ENCODE measurements around the gene CHI3L1.

Gene CHI3L1

GRCh38 chr1:203180611-203181330 lies 5.7 kb downstream of the CHI3L1 start:
- no peak for DNase-seq (ENCODE audit: low read depth)

- DNase-seq (ENCODE audit: low read depth): no peak
These were observed 6.9 kb downstream of the CHI3L1 start for GRCh38 chr1:203179667-203180005.

GRCh38 chr1:203178821-203179666 lies 7.5 kb downstream of the CHI3L1 start:
- no peak for DNase-seq (ENCODE audit: low read depth)

GRCh38 chr1:203178083-203178482 lies 8.4 kb downstream of the CHI3L1 start:
- DNase-seq (ENCODE audit: low read depth): no peak

- no peak for DNase-seq (ENCODE audit: low read depth)
These were observed 8.9 kb downstream of the CHI3L1 start for GRCh38 chr1:203177470-203178039.

GRCh38 chr1:203177036-203177405 lies 9.5 kb downstream of the CHI3L1 start:
- no peak for DNase-seq (ENCODE audit: low read depth)

- no peak for DNase-seq (ENCODE audit: low read depth)
These were observed 10.1 kb downstream of the CHI3L1 start for GRCh38 chr1:203176273-203177035.

GRCh38 chr1:203175827-203176241 lies 10.7 kb downstream of the CHI3L1 start:
- no peak for DNase-seq (ENCODE audit: low read depth)

- DNase-seq (ENCODE audit: low read depth): no peak
These were observed 11.2 kb downstream of the CHI3L1 start, which contains the start of gene MYBPH for GRCh38 chr1:203175237-203175826. Gene MYBPH (minus strand): TSS chr1:203175826. CDS start chr1:203175755, 71 bp downstream.

GRCh38 chr1:203174324-203174985 lies 12.0 kb downstream of the CHI3L1 start:
- DNase-seq (ENCODE audit: low read depth): no peak

- DNase-seq (ENCODE audit: low read depth): no peak
These were observed 12.9 kb downstream of the CHI3L1 start for GRCh38 chr1:203173566-203173965.

- no peak for DNase-seq (ENCODE audit: low read depth)
These were observed 13.4 kb downstream of the CHI3L1 start for GRCh38 chr1:203173011-203173555.

GRCh38 chr1:203172184-203173010 lies 14.1 kb downstream of the CHI3L1 start:
- peak; percentile 11 for DNase-seq (ENCODE audit: low read depth)

GRCh38 chr1:203171341-203172183 lies 14.9 kb downstream of the CHI3L1 start:
- no peak for DNase-seq (ENCODE audit: low read depth)

GRCh38 chr1:203170625-203171330 lies 15.7 kb downstream of the CHI3L1 start:
- DNase-seq (ENCODE audit: low read depth): no peak

GRCh38 chr1:203169770-203170520 lies 16.6 kb downstream of the CHI3L1 start:
- no peak for DNase-seq (ENCODE audit: low read depth)

GRCh38 chr1:203168991-203169390 lies 17.5 kb downstream of the CHI3L1 start:
- no peak for DNase-seq (ENCODE audit: low read depth)

Data from HS-27A (cell line).